ACHN (cell line): ENCODE data around the gene CCSAP.

Experiments
- DNase-seq: peaks from one replicate; pipeline ENCODE4 v3.0.0-alpha.2; 2015
- in situ Hi-C: cut with HindIII; loops from 2 replicates; pipeline ENCODE4 v1.10.0; 2017; ENCODE audit warnings: low sequenced_read_pairs, low pct_ligation_motif_present, low pct_unique_long_range_greater_than_20kb

CCSAP gene

GRCh38 chr1:229278120-229278741, 64.6 kb downstream of the CCSAP start:
- in situ Hi-C loops = no loop called here

GRCh38 chr1:229275005-229275404, 67.8 kb downstream of the CCSAP start:
- DNase-seq = no peak
- in situ Hi-C loops = no loop called here

More at GRCh38 chr1:229278120-229278741, 64.6 kb downstream of the CCSAP start:
- DNase-seq = no peak

GRCh38 chr1:229273507-229274232, 69.2 kb downstream of the CCSAP start:
- in situ Hi-C loops = no loop called here

GRCh38 chr1:229272164-229273158, 70.4 kb downstream of the CCSAP start:
- no peak for DNase-seq
- in situ Hi-C loops = no loop called here

More at GRCh38 chr1:229273507-229274232, 69.2 kb downstream of the CCSAP start:
- no peak for DNase-seq

GRCh38 chr1:229271448-229272159, 71.2 kb downstream of the CCSAP start:
- in situ Hi-C loops = no loop called here
- DNase-seq = peak; percentile 41
